ENCODE measurements around the gene LIN37. TPM values are rescaled to one million over a fixed set of nuclear protein-coding genes. Genes with fewer than 3 reads are reported as not detected.

LIN37 gene
- total and polyA plus RNA-seq, 2 donors (not counting 3 experiments of a cell fraction or from before 2014, with no cell fraction given) = 11.3 to 21.4 TPM

DNA sequence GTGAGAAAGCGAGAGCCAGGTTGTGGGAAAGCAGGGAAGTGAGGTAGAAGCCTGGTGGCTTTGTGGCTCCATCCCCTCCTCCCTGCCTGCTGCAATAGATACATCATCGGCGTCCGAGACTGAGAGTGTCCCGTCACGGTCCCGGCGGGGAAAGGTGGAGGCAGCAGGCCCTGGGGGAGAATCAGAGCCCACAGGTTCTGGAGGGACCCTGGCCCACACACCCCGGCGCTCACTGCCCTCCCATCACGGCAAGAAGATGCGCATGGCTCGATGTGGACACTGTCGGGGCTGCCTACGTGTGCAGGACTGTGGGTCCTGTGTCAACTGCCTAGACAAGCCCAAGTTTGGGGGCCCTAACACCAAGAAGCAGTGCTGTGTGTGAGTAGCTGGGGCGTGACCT, 25.5 kb upstream of the LIN37 start:
- Histone ChIP-seq H3K79me2 (ENCODE audit: control insufficient read depth, insufficient read depth, low read length) (peaks cover 30% of the 10 kb centered on the region), H3K9ac (replicated peaks; ENCODE audit: extremely low read depth, insufficient read depth, low read length) (no peak overlapping the region), H4K20me1 (replicated peaks; ENCODE audit: control insufficient read depth, extremely low read depth, insufficient read depth, low read length) (no peaks in the 10 kb centered on the region), H3K4me1 (ENCODE audit: control insufficient read depth, extremely low read depth, insufficient read depth, low read length) (peaks cover 6% of the 10 kb centered on the region), H2AFZ (ENCODE audit: low read depth, low read length) (no peak overlapping the region), H3K4me3 (replicated peaks in 1 of 3; ENCODE audit: insufficient read depth in 1 of 3, low read depth in 1 of 3, low read length in 3 of 3) (no peak overlapping the region), H3K27me3 (ENCODE audit: control insufficient read depth in 2 of 2, insufficient read depth in 2 of 2, low read length in 2 of 2) (no peaks in the 10 kb centered on the region), H3K27ac (ENCODE audit: insufficient read depth, low read depth, low read length) (no peak overlapping the region), H3K36me3 (ENCODE audit: control insufficient read depth in 2 of 2, extremely low read depth in 1 of 2, insufficient read depth in 2 of 2, low read length in 2 of 2) (peaks cover 26 to 65% of the 10 kb centered on the region in 2 experiments), H3K4me2 (ENCODE audit: insufficient read depth, low read length) (no peak overlapping the region), H3K9me3 (replicated peaks; ENCODE audit: control insufficient read depth, insufficient read depth, low read length) (no peaks in the 10 kb centered on the region), H3K9me1 (replicated peaks; ENCODE audit: control insufficient read depth, extremely low read depth, insufficient read depth, low read length) (no peaks in the 10 kb centered on the region)
- ChIA-PET CTCF (no interaction called here), POLR2A (no interaction called here)
- FAIRE-seq (no peak), DNase-seq (ENCODE audit: low read depth, low spot score) (no peak)
- dilution Hi-C loops (cut with MboI; ENCODE audit: extremely low pct_ligation_motif_present, low sequenced_read_pairs) = no loop called here
- TF ChIP-seq, protein P1, sequence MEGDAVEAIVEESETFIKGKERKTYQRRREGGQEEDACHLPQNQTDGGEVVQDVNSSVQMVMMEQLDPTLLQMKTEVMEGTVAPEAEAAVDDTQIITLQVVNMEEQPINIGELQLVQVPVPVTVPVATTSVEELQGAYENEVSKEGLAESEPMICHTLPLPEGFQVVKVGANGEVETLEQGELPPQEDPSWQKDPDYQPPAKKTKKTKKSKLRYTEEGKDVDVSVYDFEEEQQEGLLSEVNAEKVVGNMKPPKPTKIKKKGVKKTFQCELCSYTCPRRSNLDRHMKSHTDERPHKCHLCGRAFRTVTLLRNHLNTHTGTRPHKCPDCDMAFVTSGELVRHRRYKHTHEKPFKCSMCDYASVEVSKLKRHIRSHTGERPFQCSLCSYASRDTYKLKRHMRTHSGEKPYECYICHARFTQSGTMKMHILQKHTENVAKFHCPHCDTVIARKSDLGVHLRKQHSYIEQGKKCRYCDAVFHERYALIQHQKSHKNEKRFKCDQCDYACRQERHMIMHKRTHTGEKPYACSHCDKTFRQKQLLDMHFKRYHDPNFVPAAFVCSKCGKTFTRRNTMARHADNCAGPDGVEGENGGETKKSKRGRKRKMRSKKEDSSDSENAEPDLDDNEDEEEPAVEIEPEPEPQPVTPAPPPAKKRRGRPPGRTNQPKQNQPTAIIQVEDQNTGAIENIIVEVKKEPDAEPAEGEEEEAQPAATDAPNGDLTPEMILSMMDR (IDR thresholded peaks at IDR 0.05; ENCODE audit: extremely low read depth in 1 of 2, insufficient read depth in 1 of 2, low read depth in 1 of 2, low read length in 2 of 2) = no peak
- TF ChIP-seq EZH2 (IDR thresholded peaks at IDR 0.05; ENCODE audit: borderline replicate concordance, low read depth, low read length, severe bottlenecking) (no peak), POLR2A (IDR thresholded peaks at IDR 0.05; ENCODE audit: low read depth, low read length) (no peak), FOS (IDR thresholded peaks at IDR 0.05; ENCODE audit: borderline replicate concordance, insufficient read depth, low read length) (no peak), MYC (IDR thresholded peaks at IDR 0.05; ENCODE audit: low read depth, low read length) (no peak), GATA2 (IDR thresholded peaks at IDR 0.05; ENCODE audit: insufficient read depth, insufficient read length, low read depth, low read length) (no peak), JUN (IDR thresholded peaks at IDR 0.05; ENCODE audit: borderline replicate concordance, insufficient read depth, insufficient read length, low read depth) (no peak), POLR2AphosphoS5 (IDR thresholded peaks at IDR 0.05; ENCODE audit: insufficient read depth, low read depth, low read length) (no peak)
- TF ChIP-seq, protein P2, sequence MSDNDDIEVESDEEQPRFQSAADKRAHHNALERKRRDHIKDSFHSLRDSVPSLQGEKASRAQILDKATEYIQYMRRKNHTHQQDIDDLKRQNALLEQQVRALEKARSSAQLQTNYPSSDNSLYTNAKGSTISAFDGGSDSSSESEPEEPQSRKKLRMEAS (IDR thresholded peaks at IDR 0.05; ENCODE audit: insufficient read depth, insufficient read length) = no peak
- BruUV-seq (replicated peaks) = no TSS peak
- intact Hi-C loops (cut with micrococcal nuclease) = no loop called here

Measured in endothelial cell of umbilical vein (primary cell).